Muscle of leg (tissue), 9 donors: Measurements from ENCODE around the gene EFCAB6. TPM values are rescaled to one million over a fixed set of nuclear protein-coding genes. Genes with fewer than 3 reads are reported as not detected.

Experiments
- polyA plus RNA-seq, 8 donors: library from polyadenylated mRNA; unstranded; fragments of 120-200 nt; gene quantifications; one replicate each; pipeline versions ENCODE4 v1.2.1 to v1.2.3, GENCODE V29; 2013; ENCODE audit warnings: inconsistent platforms in 1 of 8, low replicate concordance in 1 of 8; ENCODE audit not compliant: insufficient read length in 8 of 8, insufficient read depth in 1 of 8
- total RNA-seq: library from RNA; stranded (reverse); fragments of 120-200 nt; gene quantifications from one replicate; pipeline ENCODE4 v1.2.4, GENCODE V29; 2013

The EFCAB6 gene
- total and polyA plus RNA-seq, 9 donors = 0.63 to 1.6 (median 1.1) TPM

Other genes with a start within 250 kb of the EFCAB6 start
- gene SULT4A1, start 50.2 kb upstream of the EFCAB6 start, total RNA-seq = 1.2 TPM
- 1 to 10 TPM in 7 of 8 donors, under 1 TPM in 1; 0.92 to 4.3 (median 2.3) TPM for gene SULT4A1, start 50.2 kb upstream of the EFCAB6 start, polyA plus RNA-seq
- not detected for gene PNPLA5, start 79.7 kb upstream of the EFCAB6 start, total RNA-seq
- gene PNPLA5, start 79.7 kb upstream of the EFCAB6 start, polyA plus RNA-seq = under 1 TPM in 1 of 8 donors, not detected in 7; 0.12 TPM
- 0.18 TPM for gene PNPLA3, start 111.5 kb upstream of the EFCAB6 start, total RNA-seq
- under 1 TPM; 0.29 to 0.79 (median 0.37) TPM for gene PNPLA3, start 111.5 kb upstream of the EFCAB6 start, polyA plus RNA-seq
- gene SAMM50, start 143.1 kb upstream of the EFCAB6 start, total RNA-seq = 34.9 TPM
- gene SAMM50, start 143.1 kb upstream of the EFCAB6 start, polyA plus RNA-seq = 10 to 100 TPM; 41.9 to 57.0 (median 47.7) TPM
- 42.7 TPM for gene PARVB, start 212.0 kb upstream of the EFCAB6 start, total RNA-seq
- 10 to 100 TPM; 31.5 to 52.0 (median 44.0) TPM for gene PARVB, start 212.0 kb upstream of the EFCAB6 start, polyA plus RNA-seq